T-helper 2 cell treated with Interferon-gamma antibody and Interleukin-4, amounts not matched to agents 100 ng/mL and 5 ng/mL, for 36 hours (primary cell): Measurements from ENCODE around the gene TREX2. TPM values are rescaled to one million over a fixed set of nuclear protein-coding genes. Genes with fewer than 3 reads are reported as not detected.

Experiments used
- intact Hi-C: fragments of 100-400 bp; cut with micrococcal nuclease; formaldehyde crosslinking; loops from one replicate; pipeline ENCODE4 v1.15.1; 2023
- total RNA-seq: library from RNA; stranded (reverse); gene quantifications from 2 replicates; pipeline ENCODE4 v1.2.3, GENCODE V29; 2022

The TREX2 gene
- total RNA-seq, 1 donor from 2014 or later = 2.2 TPM

GRCh38 chrX:153441296-153441695, 4.6 kb downstream of the TREX2 start:
- intact Hi-C loops = no loop called here

- intact Hi-C loops = no loop called here
These were observed 5.2 kb downstream of the TREX2 start for GRCh38 chrX:153440556-153441135.

GRCh38 chrX:153439977-153440376, 5.9 kb downstream of the TREX2 start:
- intact Hi-C loops = no loop called here

GRCh38 chrX:153438532-153438931, 7.3 kb downstream of the TREX2 start:
- intact Hi-C loops = no loop called here

GRCh38 chrX:153435845-153436244, 10.0 kb downstream of the TREX2 start:
- intact Hi-C loops = no loop called here

GRCh38 chrX:153434801-153435200, 11.1 kb downstream of the TREX2 start:
- intact Hi-C loops = no loop called here

- intact Hi-C loops = no loop called here
These were observed 12.0 kb downstream of the TREX2 start for GRCh38 chrX:153433781-153434285.

GRCh38 chrX:153433161-153433680, 12.6 kb downstream of the TREX2 start:
- intact Hi-C loops = no loop called here

GRCh38 chrX:153430796-153431195, 15.1 kb downstream of the TREX2 start:
- intact Hi-C loops = no loop called here

- intact Hi-C loops = no loop called here
These were observed 19.7 kb downstream of the TREX2 start for GRCh38 chrX:153426204-153426603.

- intact Hi-C loops = no loop called here
These were observed 22.2 kb downstream of the TREX2 start for GRCh38 chrX:153423652-153424051.

GRCh38 chrX:153421856-153422255, 24.0 kb downstream of the TREX2 start:
- intact Hi-C loops = no loop called here

GRCh38 chrX:153420851-153421599, 24.8 kb downstream of the TREX2 start:
- intact Hi-C loops = no loop called here

- intact Hi-C loops = no loop called here
These were observed 28.2 kb downstream of the TREX2 start for GRCh38 chrX:153417637-153418036.

GRCh38 chrX:153416781-153417450, 28.9 kb downstream of the TREX2 start:
- intact Hi-C loops = no loop called here

- intact Hi-C loops = no loop called here
These were observed 30.9 kb downstream of the TREX2 start for GRCh38 chrX:153414856-153415510.

GRCh38 chrX:153413731-153414130, 32.1 kb downstream of the TREX2 start:
- intact Hi-C loops = no loop called here

GRCh38 chrX:153412746-153413720, 32.8 kb downstream of the TREX2 start:
- intact Hi-C loops = no loop called here

- intact Hi-C loops = no loop called here
These were observed 33.8 kb downstream of the TREX2 start for GRCh38 chrX:153411988-153412574.
